ENCODE measurements around the gene SLC52A3.

Gene SLC52A3

GRCh38 chr20:792248-792647 is 23.9 kb upstream of the SLC52A3 start:
- H4K20me1 ChIP-seq (ENCODE audit: insufficient read depth, low read length, poor library complexity, severe bottlenecking), result no peaks in the 10 kb centered on the region
- no peaks in the 10 kb centered on the region for H3K36me3 ChIP-seq (ENCODE audit: insufficient read depth, low read length)
- no peaks in the 10 kb centered on the region for H3K79me2 ChIP-seq (ENCODE audit: insufficient read depth, low read length)
- TF ChIP-seq EZH2phosphoT487 (IDR thresholded peaks at IDR 0.05; ENCODE audit: borderline replicate concordance) (no peak), CTCF (conservative IDR thresholded peaks at IDR 0.05; ENCODE audit: low read length) (no peak)
- H3K27me3 ChIP-seq (ENCODE audit: insufficient read depth, low read length, poor library complexity, severe bottlenecking), result no peaks in the 10 kb centered on the region
- H3F3A ChIP-seq (ENCODE audit: low read depth), result no peaks in the 10 kb centered on the region
- H3K9me2 ChIP-seq (replicated peaks; ENCODE audit: low read depth, low read length), result no peaks in the 10 kb centered on the region
- H3K4me3 ChIP-seq (ENCODE audit: low read length, poor library complexity, severe bottlenecking), result no peak overlapping the region
- no peak overlapping the region for H2AFZ ChIP-seq (ENCODE audit: low read length)
- H3K4me2 ChIP-seq (ENCODE audit: low read depth, low read length, poor library complexity, severe bottlenecking), result no peak overlapping the region
- H3K9ac ChIP-seq (ENCODE audit: low read depth, low read length, poor library complexity, severe bottlenecking), result no peak overlapping the region
- H3K4me1 ChIP-seq (ENCODE audit: insufficient read depth, low read length, poor library complexity, severe bottlenecking), result no peaks in the 10 kb centered on the region
- no peaks in the 10 kb centered on the region for H3K9me3 ChIP-seq (ENCODE audit: insufficient read depth, low read depth, low read length)

GRCh38 chr20:791056-791455 is 22.8 kb upstream of the SLC52A3 start:
- Histone ChIP-seq H4K20me1 (ENCODE audit: insufficient read depth, low read length, poor library complexity, severe bottlenecking) (no peaks in the 10 kb centered on the region), H3K9ac (ENCODE audit: low read depth, low read length, poor library complexity, severe bottlenecking) (no peak overlapping the region), H3K4me2 (ENCODE audit: low read depth, low read length, poor library complexity, severe bottlenecking) (no peak overlapping the region), H3F3A (ENCODE audit: low read depth) (no peaks in the 10 kb centered on the region), H3K4me3 (ENCODE audit: low read length, poor library complexity, severe bottlenecking) (no peak overlapping the region), H3K27me3 (ENCODE audit: insufficient read depth, low read length, poor library complexity, severe bottlenecking) (no peaks in the 10 kb centered on the region), H3K36me3 (ENCODE audit: insufficient read depth, low read length) (no peaks in the 10 kb centered on the region), H3K79me2 (ENCODE audit: insufficient read depth, low read length) (no peaks in the 10 kb centered on the region), H3K9me2 (replicated peaks; ENCODE audit: low read depth, low read length) (no peaks in the 10 kb centered on the region), H3K9me3 (ENCODE audit: insufficient read depth, low read depth, low read length) (no peaks in the 10 kb centered on the region), H3K4me1 (ENCODE audit: insufficient read depth, low read length, poor library complexity, severe bottlenecking) (no peaks in the 10 kb centered on the region), H2AFZ (ENCODE audit: low read length) (no peak overlapping the region)
- TF ChIP-seq EZH2phosphoT487 (IDR thresholded peaks at IDR 0.05; ENCODE audit: borderline replicate concordance) (no peak), CTCF (conservative IDR thresholded peaks at IDR 0.05; ENCODE audit: low read length) (no peak)

GRCh38 chr20:787825-788224 is 19.5 kb upstream of the SLC52A3 start:
- Histone ChIP-seq H3K79me2 (ENCODE audit: insufficient read depth, low read length) (no peaks in the 10 kb centered on the region), H3K9me2 (replicated peaks; ENCODE audit: low read depth, low read length) (no peaks in the 10 kb centered on the region), H4K20me1 (ENCODE audit: insufficient read depth, low read length, poor library complexity, severe bottlenecking) (no peaks in the 10 kb centered on the region), H3K4me1 (ENCODE audit: insufficient read depth, low read length, poor library complexity, severe bottlenecking) (no peaks in the 10 kb centered on the region), H2AFZ (ENCODE audit: low read length) (no peak overlapping the region), H3K9ac (ENCODE audit: low read depth, low read length, poor library complexity, severe bottlenecking) (no peak overlapping the region), H3K36me3 (ENCODE audit: insufficient read depth, low read length) (no peaks in the 10 kb centered on the region), H3K9me3 (ENCODE audit: insufficient read depth, low read depth, low read length) (peaks cover 3% of the 10 kb centered on the region; the same call in 1 of the 2 replicates), H3K4me3 (ENCODE audit: low read length, poor library complexity, severe bottlenecking) (no peak overlapping the region), H3F3A (ENCODE audit: low read depth) (no peaks in the 10 kb centered on the region), H3K4me2 (ENCODE audit: low read depth, low read length, poor library complexity, severe bottlenecking) (no peak overlapping the region), H3K27me3 (ENCODE audit: insufficient read depth, low read length, poor library complexity, severe bottlenecking) (no peaks in the 10 kb centered on the region)
- TF ChIP-seq CTCF (conservative IDR thresholded peaks at IDR 0.05; ENCODE audit: low read length) (no peak), EZH2phosphoT487 (IDR thresholded peaks at IDR 0.05; ENCODE audit: borderline replicate concordance) (no peak)
